HG02588 (cell line): ENCODE results near the gene SPRED3.
"Not testable (repeated sequence)": the region's sequence is repeated elsewhere in the genome, so short reads cannot be mapped to it uniquely, and the experiment has no call there.

Experiments
- ATAC-seq: cut with Tn5 transposase; IDR thresholded peaks from one replicate; pipeline ENCODE4 v1.9.1; 2021; ENCODE audit warnings: mild to moderate bottlenecking, moderate library complexity; ENCODE audit not compliant: unreplicated experiment

The SPRED3 gene

DNA sequence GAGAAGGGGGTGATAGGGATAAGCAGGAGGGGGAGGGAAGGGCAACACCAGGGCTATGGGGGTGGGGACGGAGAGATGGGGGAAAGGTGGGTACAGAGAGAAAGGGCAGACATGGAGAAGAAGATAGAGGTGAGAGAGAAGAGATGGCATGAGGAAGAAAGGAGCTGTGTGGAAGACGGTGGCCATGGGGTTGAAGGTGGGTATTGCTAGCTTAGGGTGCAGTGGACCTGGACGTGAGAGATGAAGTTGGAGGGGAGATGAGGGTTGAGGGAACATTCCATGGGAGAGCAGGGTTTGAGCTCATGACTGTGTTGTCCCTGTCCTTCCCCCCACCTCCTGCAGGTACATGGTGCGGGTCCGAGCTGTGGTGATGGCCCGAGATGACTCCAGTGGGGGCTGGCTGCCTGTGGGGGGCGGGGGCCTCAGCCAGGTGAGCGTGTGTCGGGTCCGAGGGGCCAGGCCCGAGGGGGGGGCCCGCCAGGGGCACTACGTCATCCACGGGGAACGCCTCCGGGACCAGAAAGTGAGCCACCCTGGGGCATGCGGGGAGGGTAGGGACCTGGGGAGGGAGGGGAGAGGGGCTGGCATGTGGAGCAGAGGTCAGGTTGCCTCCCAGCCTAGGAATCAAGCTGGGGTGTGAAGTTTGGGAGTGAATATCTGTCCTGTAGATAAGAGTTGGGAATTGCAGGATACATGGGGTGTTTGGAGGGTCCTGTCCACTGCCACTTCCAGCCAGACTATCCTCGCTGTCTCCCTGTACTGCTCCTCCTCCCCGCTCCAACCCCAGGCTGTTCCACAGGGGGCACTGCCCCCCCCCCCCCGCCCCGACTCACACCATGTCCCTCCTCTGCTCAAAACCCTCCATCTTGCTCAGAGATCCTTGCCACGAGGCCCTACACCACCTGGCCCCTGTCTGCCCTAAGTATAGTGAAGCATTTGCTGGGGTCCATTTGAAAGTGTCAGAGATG, 1.7 kb downstream of the SPRED3 start:
- ATAC-seq, result no peak

DNA sequence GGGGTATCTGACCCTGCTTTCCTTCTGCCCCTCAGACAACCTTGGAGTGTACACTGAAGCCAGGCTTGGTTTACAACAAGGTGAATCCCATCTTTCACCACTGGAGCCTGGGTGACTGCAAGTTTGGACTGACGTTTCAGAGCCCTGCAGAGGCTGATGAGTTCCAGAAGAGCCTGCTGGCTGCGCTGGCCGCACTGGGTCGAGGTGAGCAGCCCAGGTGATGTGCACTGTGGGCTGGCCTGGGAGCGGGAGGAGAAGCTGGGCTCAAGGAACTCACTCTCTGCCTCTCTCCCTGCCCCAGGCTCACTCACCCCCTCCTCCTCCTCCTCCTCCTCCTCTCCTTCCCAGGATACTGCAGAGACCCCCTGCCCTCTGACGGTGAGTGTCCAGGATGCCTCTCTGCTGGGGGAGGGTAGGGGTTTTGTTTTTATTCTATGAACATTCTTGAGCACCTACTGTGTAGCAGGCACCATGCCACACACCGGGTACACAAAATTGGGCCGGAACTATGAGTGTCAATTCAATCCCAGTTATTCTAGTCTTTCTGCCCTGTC, 3.5 kb downstream of the SPRED3 start:
- no peak for ATAC-seq

DNA sequence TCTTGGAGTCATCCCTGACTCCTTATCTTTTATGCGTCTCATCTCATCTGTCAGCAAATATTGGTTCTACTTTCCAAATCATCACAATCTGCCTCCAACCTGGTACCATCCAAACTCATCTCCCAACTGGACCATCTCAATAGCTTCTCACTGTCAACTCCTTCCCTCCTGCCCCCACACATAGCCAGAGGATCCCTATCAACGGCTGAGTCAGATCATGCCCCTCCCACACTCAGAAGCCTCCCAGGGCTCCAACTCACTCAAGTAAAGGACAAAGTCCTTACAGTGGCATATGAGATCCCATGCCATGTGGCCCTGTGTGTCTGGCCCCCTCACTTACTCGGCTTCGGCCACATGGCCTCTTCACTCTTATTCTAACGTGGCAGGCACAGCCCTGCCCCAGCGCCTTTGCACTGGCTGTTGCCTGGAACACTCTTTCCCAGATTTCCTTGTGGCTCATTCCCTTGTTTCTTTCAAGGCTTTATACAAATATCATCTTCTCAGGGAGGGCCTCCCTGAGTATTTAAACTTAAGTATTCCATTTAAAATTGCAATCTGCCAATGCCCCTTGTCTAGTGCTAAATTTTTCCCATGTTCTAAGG, 4.3 kb downstream of the SPRED3 start:
- ATAC-seq, result no peak

DNA sequence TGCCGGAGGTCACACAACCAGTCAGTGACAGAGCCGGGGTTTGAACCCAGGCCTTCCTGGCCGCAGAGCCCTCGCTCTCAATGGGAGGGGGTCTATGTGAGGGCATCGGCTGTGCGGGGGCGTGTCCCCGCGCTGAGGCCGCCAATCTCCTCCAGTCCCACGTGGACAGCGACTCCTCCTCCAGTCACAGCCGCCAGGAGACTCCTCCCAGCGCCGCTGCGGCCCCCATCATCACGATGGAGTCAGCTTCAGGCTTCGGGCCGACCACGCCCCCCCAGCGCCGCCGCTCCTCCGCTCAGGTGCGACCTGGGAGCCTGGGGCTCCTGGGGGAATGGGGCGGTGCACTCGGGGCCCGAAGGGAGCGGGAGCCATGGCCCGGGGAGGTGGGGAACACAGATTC, 6.0 kb downstream of the SPRED3 start:
- no peak for ATAC-seq

DNA sequence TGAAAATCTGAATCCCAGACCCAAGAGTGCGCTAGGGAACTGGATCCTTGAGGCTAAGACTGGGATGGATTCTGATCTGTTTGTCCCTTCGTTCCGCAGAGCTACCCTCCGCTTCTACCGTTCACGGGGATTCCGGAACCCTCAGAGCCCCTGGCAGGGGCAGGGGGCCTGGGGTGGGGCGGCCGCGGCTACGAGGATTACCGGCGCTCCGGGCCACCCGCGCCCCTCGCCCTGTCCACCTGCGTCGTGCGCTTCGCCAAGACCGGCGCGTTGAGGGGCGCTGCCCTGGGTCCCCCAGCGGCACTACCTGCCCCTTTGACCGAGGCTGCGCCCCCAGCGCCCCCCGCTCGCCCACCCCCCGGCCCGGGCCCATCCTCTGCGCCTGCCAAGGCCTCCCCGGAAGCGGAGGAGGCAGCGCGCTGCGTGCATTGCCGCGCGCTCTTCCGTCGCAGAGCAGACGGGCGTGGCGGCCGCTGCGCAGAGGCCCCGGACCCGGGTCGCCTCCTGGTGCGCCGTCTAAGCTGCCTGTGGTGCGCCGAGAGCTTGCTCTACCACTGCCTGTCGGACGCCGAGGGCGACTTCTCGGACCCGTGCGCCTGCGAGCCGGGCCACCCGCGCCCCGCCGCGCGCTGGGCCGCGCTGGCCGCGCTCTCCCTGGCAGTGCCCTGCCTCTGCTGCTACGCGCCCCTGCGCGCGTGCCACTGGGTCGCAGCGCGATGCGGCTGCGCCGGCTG, 7.1 kb downstream of the SPRED3 start:
- no peak for ATAC-seq

DNA sequence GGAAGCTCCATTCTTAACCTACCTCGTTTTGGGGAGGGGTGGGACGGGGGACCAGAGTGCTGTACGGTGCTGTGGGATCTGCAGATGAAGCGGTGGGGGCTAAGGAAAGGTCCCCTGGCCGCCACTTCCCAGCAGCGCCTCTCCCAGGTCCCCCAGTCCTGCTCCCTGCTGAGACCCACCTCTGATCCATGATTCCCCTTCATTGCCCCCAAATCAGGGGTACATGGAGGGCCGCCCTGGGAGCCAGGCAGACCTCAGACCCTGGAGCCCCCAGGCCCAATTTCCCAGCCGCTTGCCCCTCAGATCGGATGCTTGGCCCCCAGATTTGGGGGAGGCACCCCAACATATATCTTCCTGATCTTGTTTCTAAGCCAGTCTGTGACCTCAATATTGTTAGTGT, 10.6 kb downstream of the SPRED3 start:
- ATAC-seq, result no peak

DNA sequence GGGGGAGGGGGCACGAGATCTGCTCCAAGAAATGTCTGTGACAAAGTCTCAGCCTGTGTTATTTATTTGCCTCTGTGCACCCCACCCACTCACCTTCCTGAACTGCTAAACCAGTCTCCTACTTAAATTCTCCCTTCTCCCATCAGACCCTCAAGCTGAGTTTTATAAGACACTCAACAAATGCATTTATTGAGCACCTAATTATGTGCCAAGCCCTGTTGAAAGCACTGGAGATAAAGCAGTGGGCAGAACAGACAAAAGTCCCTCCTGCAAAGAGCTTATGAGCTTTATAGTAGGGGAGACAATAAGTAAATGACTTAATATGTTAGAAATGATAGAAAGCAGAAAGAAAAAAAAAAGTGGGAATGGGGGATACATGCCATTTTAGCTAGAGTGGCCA, 11.0 kb downstream of the SPRED3 start:
- ATAC-seq, result no peak

DNA sequence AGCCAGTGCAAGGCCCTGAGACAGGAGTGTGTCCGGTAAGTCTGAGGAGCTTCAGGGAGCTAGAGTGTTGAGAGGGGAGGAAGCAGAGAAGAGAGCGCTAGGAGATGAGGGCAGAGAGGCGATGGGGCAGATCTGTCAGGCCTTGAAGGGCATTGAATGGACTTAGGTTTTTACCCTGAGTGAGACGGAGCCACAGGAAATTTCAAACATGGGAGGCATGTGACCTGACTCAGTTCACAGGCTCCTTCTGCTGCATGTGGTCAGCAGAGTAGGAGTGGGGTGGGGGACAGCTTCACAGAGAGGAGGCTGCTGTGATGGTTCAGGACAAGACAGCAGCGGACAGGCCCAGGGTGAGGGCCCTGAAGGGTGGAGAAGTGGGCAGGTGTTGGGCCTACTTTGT, 11.9 kb downstream of the SPRED3 start:
- ATAC-seq, result no peak

DNA sequence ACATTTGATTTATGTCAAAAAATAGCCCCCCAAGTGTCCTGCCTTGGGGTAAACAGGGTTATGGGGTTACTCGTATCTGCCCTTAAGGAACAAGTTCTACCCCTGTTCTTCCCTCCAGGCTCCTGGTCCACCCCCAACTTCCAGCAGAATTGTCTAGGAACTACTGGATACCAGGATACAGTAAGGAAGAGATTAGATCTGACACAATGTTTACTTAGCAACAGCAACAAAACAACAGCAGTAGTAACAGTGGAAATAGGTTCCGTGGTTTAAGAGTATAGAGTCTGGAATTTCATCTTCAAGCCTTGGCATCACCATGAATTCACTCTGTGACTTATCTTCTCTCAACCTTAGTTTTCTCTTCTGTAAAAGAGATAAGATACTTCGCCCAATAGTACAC, 12.7 kb downstream of the SPRED3 start:
- no peak for ATAC-seq

DNA sequence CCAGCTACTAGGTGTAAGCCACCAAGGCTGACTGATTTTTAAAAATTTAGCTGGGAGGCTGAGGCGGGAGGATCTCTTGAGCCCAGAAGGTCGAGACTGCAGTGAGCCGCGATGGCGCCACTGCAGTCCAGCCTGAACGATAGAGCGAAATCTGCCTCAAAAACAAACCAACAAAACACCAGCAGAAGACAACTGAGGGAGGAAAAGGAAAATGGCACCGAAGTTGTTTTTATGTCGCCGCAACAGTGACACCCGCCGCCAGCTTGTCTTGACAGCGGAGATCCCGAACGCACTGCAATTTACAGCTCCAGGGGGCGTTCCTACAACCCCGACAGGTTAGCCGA, 14.1 kb downstream of the SPRED3 start:
- ATAC-seq, result no peak

DNA sequence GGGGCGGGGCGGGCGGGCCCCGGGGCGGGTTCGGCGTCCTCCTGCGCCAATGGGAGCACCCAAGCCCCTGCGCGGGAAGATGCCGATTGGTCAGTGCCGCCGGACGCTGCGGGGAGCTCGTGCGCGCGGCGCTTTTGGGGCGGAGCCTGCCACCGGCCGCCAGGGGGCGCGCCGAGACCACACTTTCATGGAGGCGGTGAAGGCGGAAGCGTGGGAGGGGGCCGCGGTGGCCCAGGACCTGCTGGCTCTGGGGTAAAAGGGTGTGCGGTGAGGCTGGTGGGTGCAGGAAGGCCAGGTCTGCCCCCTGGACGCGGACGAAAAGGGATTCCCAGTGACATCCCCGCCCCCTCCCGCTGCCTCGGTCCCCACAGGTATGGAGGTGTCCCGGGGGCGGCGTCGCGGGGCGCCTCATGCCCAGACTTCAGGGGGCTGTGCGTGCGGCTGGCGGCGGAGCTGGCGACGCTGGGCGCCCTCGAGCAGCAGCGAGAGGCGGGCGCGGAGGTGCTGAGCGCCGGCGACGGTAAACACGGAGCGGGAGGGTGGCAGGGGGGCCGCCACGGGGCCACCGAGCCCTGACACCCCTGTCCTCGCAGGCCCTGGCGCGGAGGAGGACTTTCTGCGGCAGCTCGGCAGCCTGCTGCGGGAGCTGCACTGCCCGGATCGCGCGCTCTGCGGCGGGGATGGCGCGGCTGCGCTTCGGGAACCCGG, 14.6 kb downstream of the SPRED3 start, which contains the start of gene FAM98C:
TSS of gene FAM98C (plus strand) at position 127 of the 708 bp plus-strand sequence. CDS start at position 188, 61 bp downstream.
- ATAC-seq, result peak; percentile 84

DNA sequence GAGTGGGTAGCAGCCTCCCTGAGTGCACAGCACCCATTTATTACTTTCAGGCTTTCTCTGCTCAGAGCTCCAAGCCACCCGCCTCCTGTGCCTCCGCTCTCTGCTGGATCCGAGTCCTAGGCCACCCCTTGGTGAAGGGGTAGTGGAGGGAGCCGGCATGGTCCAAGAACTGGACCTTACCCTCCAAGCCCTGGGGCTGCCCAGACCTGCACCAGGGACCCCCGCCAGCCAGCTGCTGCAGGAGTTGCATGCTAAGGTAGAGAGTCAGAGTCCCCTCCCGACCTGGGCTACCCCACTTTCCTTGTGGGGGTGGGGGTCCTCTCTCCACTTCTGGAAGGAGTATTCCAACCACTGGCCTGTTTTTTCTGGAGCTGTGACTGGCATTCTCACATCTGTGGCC, 16.4 kb downstream of the SPRED3 start:
- no peak for ATAC-seq

DNA sequence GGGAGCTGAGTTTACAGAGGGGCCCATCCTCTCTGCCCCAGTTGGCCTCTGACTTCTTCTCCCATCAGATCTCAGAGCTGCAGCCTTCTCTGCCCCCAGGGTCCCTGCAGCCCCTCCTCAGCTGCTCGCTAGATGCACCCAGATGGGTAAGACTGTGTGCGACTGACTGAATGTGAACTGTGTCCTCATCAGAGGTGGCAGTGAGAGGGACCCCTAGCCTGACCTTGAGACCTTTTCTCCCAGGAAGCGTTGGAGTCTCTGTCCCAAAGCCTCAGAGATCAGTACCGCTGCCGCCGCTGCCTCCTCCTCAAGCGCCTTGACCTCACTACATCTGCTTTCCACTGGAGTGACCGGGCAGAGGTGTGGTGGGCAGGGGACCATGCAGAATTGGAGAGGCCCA, 16.8 kb downstream of the SPRED3 start:
- no peak for ATAC-seq

DNA sequence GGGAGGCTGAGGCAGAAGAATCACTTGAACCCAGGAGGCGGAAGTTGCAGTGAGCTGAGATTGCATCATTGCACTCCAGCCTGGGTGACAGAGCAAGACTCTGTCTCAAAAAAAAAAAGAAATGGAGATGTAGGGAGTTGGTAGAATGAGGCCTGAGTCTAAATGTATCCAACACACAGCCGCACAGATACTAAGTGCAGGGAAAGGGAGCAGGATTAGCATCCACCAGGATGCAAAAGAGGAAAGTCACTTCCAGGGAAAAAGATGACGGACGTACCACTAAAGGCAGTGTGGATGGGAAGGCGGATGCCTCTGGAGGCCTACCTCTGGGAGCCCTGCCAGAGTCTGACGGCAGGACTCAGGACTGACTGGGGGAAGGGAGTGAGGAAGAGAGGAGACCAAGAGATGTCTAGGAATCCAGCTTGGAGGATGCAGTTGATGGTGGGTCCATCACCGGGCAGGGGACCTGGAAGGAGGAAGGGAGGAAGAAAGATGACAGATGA, 21.2 kb downstream of the SPRED3 start:
- ATAC-seq, result no peak

DNA sequence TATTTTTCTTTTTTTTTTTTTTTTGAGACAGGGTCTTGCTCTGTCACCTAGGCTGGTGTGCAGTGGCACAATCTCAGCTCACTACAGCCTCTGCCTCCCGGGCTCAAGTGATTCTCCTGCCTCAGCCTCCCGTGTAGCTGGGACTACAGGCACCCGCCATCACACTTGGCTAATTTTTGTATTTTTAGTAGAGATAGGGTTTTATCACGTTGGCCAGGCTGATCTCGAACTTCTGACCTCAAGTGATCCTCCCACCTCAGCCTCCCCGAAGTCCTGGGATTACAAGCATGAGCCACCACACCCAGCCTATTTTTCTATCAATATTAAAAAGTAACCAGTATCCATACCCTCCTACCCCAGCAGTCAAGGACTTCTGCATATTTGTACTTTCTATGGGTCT, 21.9 kb downstream of the SPRED3 start:
- ATAC-seq, result not testable (repeated sequence)

DNA sequence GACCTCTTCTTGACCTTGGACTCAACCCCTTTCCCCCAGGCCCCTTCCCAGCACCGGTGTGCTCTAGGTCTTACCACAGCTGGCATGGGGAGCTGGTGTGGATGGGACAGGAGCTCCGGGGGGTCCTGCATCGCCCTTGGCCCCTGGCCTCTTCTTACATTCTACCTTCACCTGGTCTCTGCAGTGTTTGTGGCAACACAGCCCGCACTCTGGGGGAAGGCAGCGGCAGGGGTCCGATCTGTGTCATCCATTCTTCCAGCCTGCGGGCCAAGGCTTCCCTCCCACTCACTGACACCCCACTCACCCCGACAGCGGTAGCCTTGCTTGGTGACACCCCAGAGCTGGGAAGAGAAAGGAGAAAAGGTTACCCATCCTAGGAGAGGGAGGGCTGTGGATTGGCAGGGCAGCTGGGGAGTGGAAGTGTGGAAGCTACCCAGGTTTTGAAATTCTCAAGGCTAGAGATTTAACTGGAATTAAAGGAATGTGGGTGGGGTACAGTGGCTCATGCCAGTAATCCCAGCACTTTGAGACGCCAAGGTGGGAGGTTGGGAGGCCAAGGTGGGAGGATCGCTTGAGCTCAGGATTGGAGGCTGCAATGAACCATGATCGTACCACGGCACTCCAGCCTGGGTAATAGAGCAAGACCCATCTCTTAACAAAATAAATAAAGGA, 22.7 kb downstream of the SPRED3 start:
- ATAC-seq, result no peak

DNA sequence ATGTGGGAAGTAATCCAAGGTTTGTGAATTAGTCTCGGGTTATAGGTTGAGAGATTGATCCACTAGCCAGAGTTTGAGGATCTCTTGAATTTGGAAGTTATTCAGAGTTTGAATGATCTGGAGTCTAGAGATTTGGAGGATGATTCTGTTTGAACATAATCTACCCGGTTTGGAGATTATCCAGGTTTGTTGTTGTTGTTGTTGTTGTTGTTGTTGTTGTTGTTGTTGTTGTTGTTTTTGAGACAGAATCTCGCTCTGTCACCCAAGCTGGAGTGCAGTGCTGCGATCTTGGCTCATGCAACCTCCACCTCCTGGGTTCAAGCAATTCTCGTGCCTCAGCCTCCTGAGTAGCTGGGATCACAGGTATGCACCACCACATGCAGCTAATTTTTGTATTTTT, 23.4 kb downstream of the SPRED3 start:
- ATAC-seq, result not testable (repeated sequence)

DNA sequence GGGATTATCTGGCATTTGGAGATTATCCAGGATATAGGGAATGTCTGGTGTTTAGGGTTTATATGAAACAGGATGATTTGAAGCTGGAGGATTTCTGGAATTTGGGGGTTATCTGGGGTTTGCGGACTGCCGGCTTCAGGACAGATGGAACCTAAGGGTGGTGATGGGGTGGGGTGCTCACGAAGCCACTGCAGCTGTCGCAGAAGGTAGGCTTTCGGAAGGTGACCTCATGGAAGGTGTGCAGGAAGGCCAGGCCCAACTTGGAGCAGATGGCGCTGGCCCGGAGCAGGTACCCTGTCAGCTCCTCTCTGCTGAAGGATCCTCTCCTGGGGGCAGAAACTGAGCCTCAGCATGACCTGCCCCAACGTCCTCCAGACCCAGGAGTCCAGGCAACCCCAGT, 24.0 kb downstream of the SPRED3 start:
- ATAC-seq, result no peak

DNA sequence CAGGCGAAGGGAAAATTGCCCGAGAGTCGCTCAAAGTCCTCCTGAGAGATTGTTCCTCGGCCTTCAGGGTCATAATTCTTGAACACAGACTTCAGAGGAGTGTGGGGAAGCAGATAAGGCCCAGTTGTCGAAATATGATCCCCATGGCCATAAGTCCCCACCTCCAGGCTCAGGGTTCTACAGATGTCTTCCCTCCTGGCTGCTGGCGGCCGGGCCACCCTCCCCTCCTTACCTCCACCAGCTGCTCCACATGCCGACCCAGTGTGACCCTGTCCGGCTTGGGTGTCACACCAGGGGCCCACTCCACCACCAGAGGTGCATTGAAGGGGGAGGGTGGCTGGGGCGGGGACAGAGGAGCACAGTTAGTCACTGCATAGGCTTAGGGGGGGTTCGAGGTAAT, 24.5 kb downstream of the SPRED3 start:
- ATAC-seq, result no peak

DNA sequence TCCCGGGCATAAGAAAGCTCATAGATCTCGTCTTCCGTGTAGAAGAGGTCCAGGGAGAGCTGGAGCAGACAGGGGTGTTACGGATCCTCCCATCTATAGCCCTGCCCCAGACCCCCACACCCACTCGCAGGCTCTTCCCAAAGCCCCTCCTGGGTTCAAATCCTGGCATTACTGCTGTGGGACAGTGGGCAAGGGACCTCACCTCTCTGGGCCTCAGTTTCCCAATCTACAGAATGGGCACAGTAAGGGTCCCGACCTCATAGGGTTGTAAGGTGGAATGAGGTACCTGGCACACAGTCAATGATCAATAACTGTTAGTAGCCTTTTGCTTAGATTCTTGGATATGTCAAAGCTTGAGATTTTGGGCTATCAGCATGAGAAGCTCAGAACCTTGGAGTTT, 24.9 kb downstream of the SPRED3 start:
- no peak for ATAC-seq
